Adipocyte (in vitro differentiated cells): ENCODE results near the gene NTMT2.

ENCODE experiments used
- DNase-seq: peaks from one replicate; pipeline ENCODE4 v3.0.0-alpha.2; 2015; ENCODE audit warnings: low read depth
- H3K27me3 ChIP-seq: replicated peaks from 2 replicates; pipeline ENCODE4 v1.7.0; 2013; ENCODE audit warnings: mild to moderate bottlenecking, low read length, moderate library complexity; ENCODE audit not compliant: control insufficient read depth, insufficient read depth
- H3K36me3 ChIP-seq: 2 replicates; pipeline ENCODE4 v1.7.0; 2013; ENCODE audit warnings: low read length, mild to moderate bottlenecking, moderate library complexity; ENCODE audit not compliant: control insufficient read depth, insufficient read depth, severe bottlenecking
- H3K4me1 ChIP-seq: 2 replicates; pipeline ENCODE4 v1.7.0; 2013; ENCODE audit warnings: mild to moderate bottlenecking, low read length, moderate library complexity; ENCODE audit not compliant: control insufficient read depth, insufficient read depth
- H3K4me3 ChIP-seq: 2 replicates; pipeline ENCODE4 v1.7.0; 2013; ENCODE audit warnings: mild to moderate bottlenecking, low read length, moderate library complexity
- H3K9ac ChIP-seq: 2 replicates; pipeline ENCODE4 v1.7.0; 2013; ENCODE audit warnings: mild to moderate bottlenecking, low read length, moderate library complexity
- H3K9me3 ChIP-seq: 2 replicates; pipeline ENCODE4 v1.7.0; 2013; ENCODE audit warnings: mild to moderate bottlenecking, low read length, moderate library complexity; ENCODE audit not compliant: control insufficient read depth

Gene NTMT2

GRCh38 chr1:170213596-170213995 is 67.8 kb downstream of the NTMT2 start:
- H3K9me3 ChIP-seq = no peaks in the 10 kb centered on the region
- DNase-seq = no peak
- H3K9ac ChIP-seq = peak overlapping the region; percentile 70
- no peaks in the 10 kb centered on the region for H3K36me3 ChIP-seq
- peaks cover 39% of the 10 kb centered on the region for H3K4me1 ChIP-seq
- H3K27me3 ChIP-seq = no peaks in the 10 kb centered on the region
- peak overlapping the region; percentile 64 for H3K4me3 ChIP-seq

- Histone ChIP-seq H3K36me3 (no peaks in the 10 kb centered on the region), H3K27me3 (no peaks in the 10 kb centered on the region), H3K9ac (peak overlapping the region; percentile 70), H3K9me3 (no peaks in the 10 kb centered on the region), H3K4me1 (peaks cover 46% of the 10 kb centered on the region), H3K4me3 (peak overlapping the region; percentile 64)
- no peak for DNase-seq
Measured at GRCh38 chr1:170214117-170215032, 68.6 kb downstream of the NTMT2 start.

GRCh38 chr1:170215072-170215885 is 69.5 kb downstream of the NTMT2 start:
- no peaks in the 10 kb centered on the region for H3K36me3 ChIP-seq
- H3K9ac ChIP-seq = peak overlapping the region; percentile 70
- H3K27me3 ChIP-seq = no peaks in the 10 kb centered on the region
- no peaks in the 10 kb centered on the region for H3K9me3 ChIP-seq
- H3K4me3 ChIP-seq = peak overlapping the region; percentile 64
- peaks cover 55% of the 10 kb centered on the region for H3K4me1 ChIP-seq
- DNase-seq = no peak

- Histone ChIP-seq H3K9ac (no peak overlapping the region), H3K27me3 (no peaks in the 10 kb centered on the region), H3K36me3 (no peaks in the 10 kb centered on the region), H3K9me3 (no peaks in the 10 kb centered on the region), H3K4me3 (no peak overlapping the region), H3K4me1 (peaks cover 71% of the 10 kb centered on the region)
- DNase-seq = no peak
Measured at GRCh38 chr1:170217517-170218256, 71.9 kb downstream of the NTMT2 start.

- Histone ChIP-seq H3K4me1 (peaks cover 70% of the 10 kb centered on the region), H3K4me3 (no peak overlapping the region), H3K36me3 (no peaks in the 10 kb centered on the region), H3K27me3 (no peaks in the 10 kb centered on the region), H3K9me3 (no peaks in the 10 kb centered on the region), H3K9ac (peak overlapping the region; percentile 1)
- DNase-seq = no peak
Measured at GRCh38 chr1:170218257-170218650, 72.5 kb downstream of the NTMT2 start.
